ENCODE results near the gene SEC63. TPM values are rescaled to one million over a fixed set of nuclear protein-coding genes. Genes with fewer than 3 reads are reported as not detected.

SEC63 gene
- polyA plus RNA-seq, 1 experiment = 17.6 TPM

- POLR2A ChIA-PET = no interaction called here
- CTCF ChIA-PET = interaction anchor here (1.2 to 1.3 kb wide), 2 partner anchors 9 to 23 kb away, joined by 5 read pairs; no protein-coding TSS in a partner anchor
- no peak for DNase-seq (ENCODE audit: low read depth)
- no peaks in the 10 kb centered on the region; the same call in 1 of the 2 replicates for H3K36me3 ChIP-seq (ENCODE audit: control insufficient read depth, insufficient read depth, low read length)
- no peak overlapping the region for H3K4me3 ChIP-seq (ENCODE audit: low read depth, low read length)
- TF ChIP-seq CTCF (IDR thresholded peaks at IDR 0.05; ENCODE audit: insufficient read depth, low read depth, low read length) = no peak
- H3K27me3 ChIP-seq (ENCODE audit: control insufficient read depth, insufficient read depth, low read length) = no peaks in the 10 kb centered on the region
Measured at GRCh38 chr6:107871016-107871415, 87.0 kb downstream of the SEC63 start.

GRCh38 chr6:107870381-107870780 is 87.6 kb downstream of the SEC63 start:
- CTCF ChIA-PET = interaction anchor here (1.2 to 1.3 kb wide), 2 partner anchors 9 to 22 kb away, joined by 5 read pairs; no protein-coding TSS in a partner anchor
- POLR2A ChIA-PET = no interaction called here

GRCh38 chr6:107869871-107870270 is 88.1 kb downstream of the SEC63 start:
- ChIA-PET CTCF (no interaction called here), POLR2A (no interaction called here)
- H3K27me3 ChIP-seq (ENCODE audit: control insufficient read depth, insufficient read depth, low read length) = no peaks in the 10 kb centered on the region
- H3K4me3 ChIP-seq (ENCODE audit: low read depth, low read length) = no peak overlapping the region
- DNase-seq (ENCODE audit: low read depth) = no peak
- no peaks in the 10 kb centered on the region; the same call in 1 of the 2 replicates for H3K36me3 ChIP-seq (ENCODE audit: control insufficient read depth, insufficient read depth, low read length)
- no peak for TF ChIP-seq CTCF (IDR thresholded peaks at IDR 0.05; ENCODE audit: insufficient read depth, low read depth, low read length)

More at GRCh38 chr6:107870381-107870780, 87.6 kb downstream of the SEC63 start:
- DNase-seq (ENCODE audit: low read depth) = no peak
- Histone ChIP-seq H3K27me3 (ENCODE audit: control insufficient read depth, insufficient read depth, low read length) (no peaks in the 10 kb centered on the region), H3K4me3 (ENCODE audit: low read depth, low read length) (no peak overlapping the region), H3K36me3 (ENCODE audit: control insufficient read depth, insufficient read depth, low read length) (no peaks in the 10 kb centered on the region; the same call in 1 of the 2 replicates)
- TF ChIP-seq CTCF (IDR thresholded peaks at IDR 0.05; ENCODE audit: insufficient read depth, low read depth, low read length) = no peak

GRCh38 chr6:107868867-107869611 is 89.0 kb downstream of the SEC63 start:
- H3K27me3 ChIP-seq (ENCODE audit: control insufficient read depth, insufficient read depth, low read length) = no peaks in the 10 kb centered on the region
- H3K4me3 ChIP-seq (ENCODE audit: low read depth, low read length) = no peak overlapping the region
- TF ChIP-seq CTCF (IDR thresholded peaks at IDR 0.05; ENCODE audit: insufficient read depth, low read depth, low read length) = no peak
- no peaks in the 10 kb centered on the region; the same call in 1 of the 2 replicates for H3K36me3 ChIP-seq (ENCODE audit: control insufficient read depth, insufficient read depth, low read length)
- ChIA-PET POLR2A (no interaction called here), CTCF (interaction anchor here (0.6 to 2.2 kb wide), 3 partner anchors 16 to 79 kb away, joined by 3 to 14 read pairs (median 4); no protein-coding TSS in a partner anchor)
- DNase-seq (ENCODE audit: low read depth) = no peak

GRCh38 chr6:107867302-107867615 is 90.7 kb downstream of the SEC63 start:
- H3K4me3 ChIP-seq (ENCODE audit: low read depth, low read length) = no peak overlapping the region
- no peak for TF ChIP-seq CTCF (IDR thresholded peaks at IDR 0.05; ENCODE audit: insufficient read depth, low read depth, low read length)
- no peaks in the 10 kb centered on the region; the same call in 1 of the 2 replicates for H3K36me3 ChIP-seq (ENCODE audit: control insufficient read depth, insufficient read depth, low read length)
- POLR2A ChIA-PET = no interaction called here
- CTCF ChIA-PET = interaction anchor here (1.0 to 2.3 kb wide), 7 partner anchors 8 to 735 kb away, joined by 3 to 17 read pairs (median 3); no protein-coding TSS in a partner anchor
- no peaks in the 10 kb centered on the region for H3K27me3 ChIP-seq (ENCODE audit: control insufficient read depth, insufficient read depth, low read length)
- no peak for DNase-seq (ENCODE audit: low read depth)
